ENCODE measurements around the gene HMMR.
"Not testable (repeated sequence)": the region's sequence is repeated elsewhere in the genome, so short reads cannot be mapped to it uniquely, and the experiment has no call there.

The HMMR gene

GRCh38 chr5:163531272-163531671 is 70.8 kb downstream of the HMMR start:
- H3K36me3 ChIP-seq (ENCODE audit: control insufficient read depth, insufficient read depth, low read length) = no peaks in the 10 kb centered on the region
- 59 to 68% methylated on average over 2 to 3 of the region's 3 CpGs for WGBS, 2 experiments
- no peak overlapping the region for H3K27ac ChIP-seq (ENCODE audit: insufficient read depth, low read depth, low read length, poor library complexity, severe bottlenecking)
- H3K27me3 ChIP-seq (ENCODE audit: control insufficient read depth, insufficient read depth, low read length, poor library complexity, severe bottlenecking) = no peaks in the 10 kb centered on the region
- H3K4me3 ChIP-seq (ENCODE audit: insufficient read depth, low read depth, low read length) = no peak overlapping the region
- no peaks in the 10 kb centered on the region for H3K9me3 ChIP-seq (ENCODE audit: control insufficient read depth, low read length)
- H3K4me1 ChIP-seq (ENCODE audit: control insufficient read depth, insufficient read depth, low read length) = peaks cover 13% of the 10 kb centered on the region

DNA sequence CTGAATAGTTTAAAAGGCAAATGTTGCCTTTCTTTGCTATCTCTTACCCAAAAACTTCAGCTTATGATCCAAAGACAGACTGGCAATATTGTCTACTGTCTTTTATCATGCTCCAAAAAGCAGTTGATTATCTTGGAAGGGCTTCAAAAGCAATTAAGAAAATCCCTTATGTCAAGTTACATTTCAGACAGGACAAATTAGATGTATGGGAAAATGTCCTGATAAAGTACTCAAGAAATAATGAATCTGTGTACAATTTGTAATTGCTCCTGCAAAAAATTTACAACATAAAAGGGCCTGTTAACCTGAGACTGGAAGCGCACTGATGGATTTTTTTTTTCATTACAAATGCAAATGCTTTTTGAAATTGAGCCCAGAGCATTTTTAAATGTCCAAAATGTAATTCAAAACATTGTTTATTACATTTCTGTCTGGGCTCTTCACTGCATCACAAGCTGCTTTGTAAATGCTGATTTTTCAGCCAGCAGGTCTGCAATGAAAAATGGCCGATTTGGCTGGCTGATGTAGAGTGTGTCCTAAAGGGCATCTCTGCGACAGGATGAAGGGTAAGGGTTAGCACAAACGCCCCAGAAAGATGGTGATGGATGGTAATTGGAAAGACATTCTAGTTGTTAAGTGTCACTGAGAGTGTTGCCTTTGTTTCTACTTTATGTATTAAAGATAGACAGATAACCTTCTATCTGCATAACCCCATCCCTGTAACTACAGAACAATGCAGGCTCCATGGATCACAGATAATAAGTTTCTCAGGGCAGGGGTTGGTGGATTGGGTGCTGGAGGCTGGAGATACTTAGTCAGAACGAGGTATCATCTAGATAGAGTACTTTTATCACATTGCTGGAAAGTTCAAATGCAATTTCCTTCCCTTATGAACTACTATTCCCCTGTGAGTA is 72.0 kb downstream of the HMMR start:
- WGBS, 2 experiments = 77 to 89% methylated on average over 5 of the region's 5 CpGs
- Histone ChIP-seq H3K9me3 (ENCODE audit: control insufficient read depth, low read length) (no peaks in the 10 kb centered on the region), H3K4me1 (ENCODE audit: control insufficient read depth, insufficient read depth, low read length) (peaks cover 13% of the 10 kb centered on the region), H3K27ac (ENCODE audit: insufficient read depth, low read depth, low read length, poor library complexity, severe bottlenecking) (no peak overlapping the region), H3K27me3 (ENCODE audit: control insufficient read depth, insufficient read depth, low read length, poor library complexity, severe bottlenecking) (no peaks in the 10 kb centered on the region), H3K36me3 (ENCODE audit: control insufficient read depth, insufficient read depth, low read length) (no peaks in the 10 kb centered on the region), H3K4me3 (ENCODE audit: insufficient read depth, low read depth, low read length) (no peak overlapping the region)

GRCh38 chr5:163533223-163533622 is 72.8 kb downstream of the HMMR start:
- H3K4me1 ChIP-seq (ENCODE audit: control insufficient read depth, insufficient read depth, low read length) = peaks cover 13% of the 10 kb centered on the region
- H3K4me3 ChIP-seq (ENCODE audit: insufficient read depth, low read depth, low read length) = no peak overlapping the region
- no peaks in the 10 kb centered on the region for H3K9me3 ChIP-seq (ENCODE audit: control insufficient read depth, low read length)
- no peaks in the 10 kb centered on the region for H3K27me3 ChIP-seq (ENCODE audit: control insufficient read depth, insufficient read depth, low read length, poor library complexity, severe bottlenecking)
- no peaks in the 10 kb centered on the region for H3K36me3 ChIP-seq (ENCODE audit: control insufficient read depth, insufficient read depth, low read length)
- H3K27ac ChIP-seq (ENCODE audit: insufficient read depth, low read depth, low read length, poor library complexity, severe bottlenecking) = peak overlapping the region; percentile 22
- 2 to 8% methylated on average over 2 of the region's 2 CpGs for WGBS, 2 experiments

DNA sequence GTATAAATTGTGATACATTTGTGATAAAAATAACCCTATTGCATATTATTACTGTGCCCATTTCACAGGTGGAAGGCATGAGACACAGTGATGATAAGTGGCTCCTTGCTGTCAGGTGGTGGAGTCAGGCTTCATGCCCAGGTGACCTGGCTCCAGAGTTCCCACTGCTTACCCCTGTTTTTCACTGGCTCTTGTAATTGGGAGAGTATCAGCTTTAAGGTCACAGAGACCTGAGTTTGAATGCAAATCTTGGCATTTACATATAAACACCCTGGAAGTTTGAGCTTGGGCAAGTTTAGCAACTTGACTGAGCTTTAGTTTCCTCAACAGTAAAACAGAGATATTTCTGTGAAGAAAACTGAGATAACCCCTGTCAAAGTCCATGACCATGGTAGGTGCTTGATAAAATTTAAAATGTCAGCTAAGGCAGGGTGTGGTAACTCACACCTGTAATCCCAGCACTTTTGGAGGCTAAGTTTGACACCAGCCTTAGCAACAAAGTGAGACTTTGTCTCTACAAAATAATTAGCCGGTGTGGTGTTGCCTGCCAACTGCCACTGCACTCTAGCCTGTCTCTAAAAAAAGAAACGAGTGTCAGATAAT is 74.2 kb downstream of the HMMR start:
- WGBS, 2 experiments = 80 to 90% methylated on average over 1 of the region's 2 CpGs
- Histone ChIP-seq H3K9me3 (ENCODE audit: control insufficient read depth, low read length) (no peaks in the 10 kb centered on the region), H3K27ac (ENCODE audit: insufficient read depth, low read depth, low read length, poor library complexity, severe bottlenecking) (no peak overlapping the region), H3K4me3 (ENCODE audit: insufficient read depth, low read depth, low read length) (no peak overlapping the region), H3K4me1 (ENCODE audit: control insufficient read depth, insufficient read depth, low read length) (peaks cover 13% of the 10 kb centered on the region), H3K27me3 (ENCODE audit: control insufficient read depth, insufficient read depth, low read length, poor library complexity, severe bottlenecking) (no peaks in the 10 kb centered on the region), H3K36me3 (ENCODE audit: control insufficient read depth, insufficient read depth, low read length) (no peaks in the 10 kb centered on the region)

DNA sequence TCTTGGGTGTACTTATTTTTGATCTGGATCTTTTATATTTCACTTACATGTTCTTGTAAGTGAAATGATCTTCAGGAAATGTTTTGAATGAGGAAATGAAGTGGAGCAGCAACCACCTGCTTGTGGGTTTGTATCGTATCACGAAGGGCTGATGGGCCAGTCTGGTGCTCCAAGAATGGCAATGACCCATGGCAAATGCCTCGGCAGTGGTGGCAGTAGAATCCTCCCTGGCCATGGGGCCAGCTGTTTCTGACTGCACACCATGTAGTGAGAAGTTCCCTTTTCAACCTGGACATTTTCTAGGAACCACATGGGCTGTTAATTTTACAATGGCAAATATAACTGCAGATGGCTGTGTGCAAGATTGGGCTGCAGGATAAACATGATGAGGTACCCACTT is 74.9 kb downstream of the HMMR start:
- H3K27ac ChIP-seq (ENCODE audit: insufficient read depth, low read depth, low read length, poor library complexity, severe bottlenecking) = no peak overlapping the region
- no peaks in the 10 kb centered on the region for H3K9me3 ChIP-seq (ENCODE audit: control insufficient read depth, low read length)
- H3K4me3 ChIP-seq (ENCODE audit: insufficient read depth, low read depth, low read length) = no peak overlapping the region
- peaks cover 13% of the 10 kb centered on the region for H3K4me1 ChIP-seq (ENCODE audit: control insufficient read depth, insufficient read depth, low read length)
- H3K27me3 ChIP-seq (ENCODE audit: control insufficient read depth, insufficient read depth, low read length, poor library complexity, severe bottlenecking) = no peaks in the 10 kb centered on the region
- WGBS, 2 experiments = 89 to 94% methylated on average over 3 of the region's 3 CpGs
- H3K36me3 ChIP-seq (ENCODE audit: control insufficient read depth, insufficient read depth, low read length) = no peaks in the 10 kb centered on the region

- 96 to 100% methylated on average over 3 of the region's 3 CpGs for WGBS, 2 experiments
- not testable (repeated sequence) for H3K4me3 ChIP-seq (ENCODE audit: insufficient read depth, low read depth, low read length); H3K9me3 ChIP-seq (ENCODE audit: control insufficient read depth, low read length); H3K27ac ChIP-seq (ENCODE audit: insufficient read depth, low read depth, low read length, poor library complexity, severe bottlenecking); H3K36me3 ChIP-seq (ENCODE audit: control insufficient read depth, insufficient read depth, low read length); H3K27me3 ChIP-seq (ENCODE audit: control insufficient read depth, insufficient read depth, low read length, poor library complexity, severe bottlenecking)
- peaks cover 13% of the 10 kb centered on the region for H3K4me1 ChIP-seq (ENCODE audit: control insufficient read depth, insufficient read depth, low read length)
Observed at GRCh38 chr5:163536442-163536841, 76.0 kb downstream of the HMMR start.

- H3K27me3 ChIP-seq (ENCODE audit: control insufficient read depth, insufficient read depth, low read length, poor library complexity, severe bottlenecking) = no peaks in the 10 kb centered on the region
- H3K27ac ChIP-seq (ENCODE audit: insufficient read depth, low read depth, low read length, poor library complexity, severe bottlenecking) = no peak overlapping the region
- no peak overlapping the region for H3K4me3 ChIP-seq (ENCODE audit: insufficient read depth, low read depth, low read length)
- no peaks in the 10 kb centered on the region for H3K9me3 ChIP-seq (ENCODE audit: control insufficient read depth, low read length)
- WGBS, 2 experiments = 82 to 83% methylated on average over 1 of the region's 1 CpG
- no peaks in the 10 kb centered on the region for H3K4me1 ChIP-seq (ENCODE audit: control insufficient read depth, insufficient read depth, low read length)
- no peaks in the 10 kb centered on the region for H3K36me3 ChIP-seq (ENCODE audit: control insufficient read depth, insufficient read depth, low read length)
Observed at GRCh38 chr5:163540696-163541095, 80.3 kb downstream of the HMMR start.

Data from ectodermal cell (in vitro differentiated cells).